Left hindlimb (tissue), 1 donor: ENCODE measurements around the gene TLDC2.
"Not testable (repeated sequence)": the region's sequence is repeated elsewhere in the genome, so short reads cannot be mapped to it uniquely, and the experiment has no call there.

Experiments used
- DNase-seq: peaks from one replicate; pipeline ENCODE4 v3.0.0-alpha.2; 2018

TLDC2 gene

GRCh38 chr20:36875702-36876472, at the start of gene TLDC2:
Gene TLDC2, plus strand, starts transcription at chr20:36876138. Its CDS starts 37 bp downstream, at chr20:36876175.
- DNase-seq, result no peak

- DNase-seq, result no peak
Observed at GRCh38 chr20:36826554-36827244, 49.2 kb upstream of the TLDC2 start.

- no peak for DNase-seq
Observed at GRCh38 chr20:36827541-36828279, 48.2 kb upstream of the TLDC2 start.

GRCh38 chr20:36830791-36831691, 44.9 kb upstream of the TLDC2 start:
- peak; percentile 52 for DNase-seq

- DNase-seq, result no peak
Observed at GRCh38 chr20:36832791-36833190, 43.1 kb upstream of the TLDC2 start.

GRCh38 chr20:36833275-36834020, 42.5 kb upstream of the TLDC2 start:
- DNase-seq, result no peak

GRCh38 chr20:36835025-36835424, 40.9 kb upstream of the TLDC2 start:
- no peak for DNase-seq

GRCh38 chr20:36835453-36836198, 40.3 kb upstream of the TLDC2 start:
- peak; percentile 97 for DNase-seq

- DNase-seq, result no peak
Observed at GRCh38 chr20:36836591-36837269, 39.2 kb upstream of the TLDC2 start.

- DNase-seq, result not testable (repeated sequence)
Observed at GRCh38 chr20:36838376-36838775, 37.6 kb upstream of the TLDC2 start.

- peak; percentile 10 for DNase-seq
Observed at GRCh38 chr20:36839150-36839549, 36.8 kb upstream of the TLDC2 start.

GRCh38 chr20:36841030-36841429, 34.9 kb upstream of the TLDC2 start:
- DNase-seq, result not testable (repeated sequence)

- DNase-seq, result peak; percentile 36
Observed at GRCh38 chr20:36845288-36845971, 30.5 kb upstream of the TLDC2 start.

GRCh38 chr20:36847009-36847709, 28.8 kb upstream of the TLDC2 start:
- DNase-seq, result peak; percentile 29

- no peak for DNase-seq
Observed at GRCh38 chr20:36847710-36848040, 28.3 kb upstream of the TLDC2 start.

- DNase-seq, result peak; percentile 39
Observed at GRCh38 chr20:36848078-36848660, 27.8 kb upstream of the TLDC2 start.

GRCh38 chr20:36848677-36849076, 27.3 kb upstream of the TLDC2 start:
- DNase-seq, result no peak

GRCh38 chr20:36849333-36850065, 26.4 kb upstream of the TLDC2 start:
- no peak for DNase-seq
